B cell (primary cell): ENCODE data around the gene CXXC1.

Experiments used
- EZH2 ChIP-seq: IDR thresholded peaks from 2 replicates; pipeline ENCODE4 v1.6.1; 2012; ENCODE audit warnings: borderline replicate concordance, low read depth, mild to moderate bottlenecking, moderate library complexity, low read length; ENCODE audit not compliant: insufficient read depth, poor library complexity, severe bottlenecking
- TF ChIP-seq, protein P1 (sequence below): fragments of 200-600 bp; IDR thresholded peaks from one replicate; pipeline ENCODE4 v1.8.0; 2022; ENCODE audit warnings: antibody characterized with exemption, mild to moderate bottlenecking

DNA sequence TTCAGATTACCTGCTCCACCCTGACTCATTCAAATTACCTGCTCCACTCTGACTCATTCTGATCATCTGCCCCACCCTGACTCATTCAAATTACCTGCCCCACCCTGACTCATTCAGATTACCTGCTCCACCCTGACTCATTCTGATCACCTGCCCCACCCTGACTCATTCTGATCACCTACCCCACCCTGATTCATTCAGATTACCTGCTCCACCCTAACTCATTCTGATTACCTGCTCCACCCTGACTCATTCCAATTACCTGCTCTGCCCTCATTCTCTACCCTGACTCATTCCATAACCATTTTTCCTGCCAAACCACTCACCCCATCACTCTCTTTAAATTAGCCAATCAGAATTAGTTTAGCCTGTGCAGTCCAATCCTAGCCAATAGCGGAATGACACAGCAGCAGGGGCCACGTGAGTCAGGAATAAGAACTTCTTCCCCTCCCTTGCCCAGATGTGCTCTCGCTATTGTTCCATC is 47.4 kb downstream of the CXXC1 start:
- TF ChIP-seq, protein P1, sequence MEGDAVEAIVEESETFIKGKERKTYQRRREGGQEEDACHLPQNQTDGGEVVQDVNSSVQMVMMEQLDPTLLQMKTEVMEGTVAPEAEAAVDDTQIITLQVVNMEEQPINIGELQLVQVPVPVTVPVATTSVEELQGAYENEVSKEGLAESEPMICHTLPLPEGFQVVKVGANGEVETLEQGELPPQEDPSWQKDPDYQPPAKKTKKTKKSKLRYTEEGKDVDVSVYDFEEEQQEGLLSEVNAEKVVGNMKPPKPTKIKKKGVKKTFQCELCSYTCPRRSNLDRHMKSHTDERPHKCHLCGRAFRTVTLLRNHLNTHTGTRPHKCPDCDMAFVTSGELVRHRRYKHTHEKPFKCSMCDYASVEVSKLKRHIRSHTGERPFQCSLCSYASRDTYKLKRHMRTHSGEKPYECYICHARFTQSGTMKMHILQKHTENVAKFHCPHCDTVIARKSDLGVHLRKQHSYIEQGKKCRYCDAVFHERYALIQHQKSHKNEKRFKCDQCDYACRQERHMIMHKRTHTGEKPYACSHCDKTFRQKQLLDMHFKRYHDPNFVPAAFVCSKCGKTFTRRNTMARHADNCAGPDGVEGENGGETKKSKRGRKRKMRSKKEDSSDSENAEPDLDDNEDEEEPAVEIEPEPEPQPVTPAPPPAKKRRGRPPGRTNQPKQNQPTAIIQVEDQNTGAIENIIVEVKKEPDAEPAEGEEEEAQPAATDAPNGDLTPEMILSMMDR, result no peak
- no peak for TF ChIP-seq EZH2
